GM12878 (cell line): ENCODE results near the gene PARP4. TPM values are rescaled to one million over a fixed set of nuclear protein-coding genes. Genes with fewer than 3 reads are reported as not detected.
A peak's percentile ranks its signal among the peaks of the same experiment; 100 is the strongest.

Experiments used
- BACH1 ChIP-seq: fragments of 450-650 bp; IDR thresholded peaks from 2 replicates; pipeline ENCODE4 v1.6.1; 2017; ENCODE audit warnings: mild to moderate bottlenecking, borderline replicate concordance
- BMI1 ChIP-seq: fragments of 450-650 bp; IDR thresholded peaks from 2 replicates; pipeline ENCODE4 v1.6.1; 2016; ENCODE audit warnings: mild to moderate bottlenecking, moderate library complexity, borderline replicate concordance
- EED ChIP-seq: sonication (generic); IDR thresholded peaks from 2 replicates; pipeline ENCODE4 v1.6.1; 2016; ENCODE audit warnings: antibody characterized with exemption, low read depth
- ETV6 ChIP-seq, 2 experiments: fragments of 450-650 bp in 1 of 2; IDR thresholded peaks in 1 of 2; conservative IDR thresholded peaks in 1 of 2; 2 replicates each; pipeline ENCODE4 v1.6.1; 2014; ENCODE audit warnings: antibody characterized with exemption in 1 of 2, borderline replicate concordance in 1 of 2, low read depth in 1 of 2, mild to moderate bottlenecking in 1 of 2, moderate library complexity in 1 of 2
- FOS ChIP-seq: IDR thresholded peaks from 3 replicates; pipeline ENCODE4 v1.6.1; 2011; ENCODE audit warnings: borderline replicate concordance; ENCODE audit not compliant: insufficient read length; ENCODE audit errors: extremely low read depth
- HCFC1 ChIP-seq: fragments of 150-350 bp; IDR thresholded peaks from 2 replicates; pipeline ENCODE4 v1.6.1; 2014; ENCODE audit warnings: low read length
- HDAC6 ChIP-seq: fragments of 200-600 bp; sonication (generic); IDR thresholded peaks from one replicate; pipeline ENCODE4 v1.8.0; 2017; ENCODE audit warnings: antibody characterized with exemption; ENCODE audit not compliant: unreplicated experiment
- IKZF1 ChIP-seq: fragments of 450-650 bp; conservative IDR thresholded peaks from 2 replicates; pipeline ENCODE4 v1.6.1; 2017; ENCODE audit warnings: antibody characterized with exemption, mild to moderate bottlenecking
- IKZF2 ChIP-seq, 2 experiments: fragments of 450-650 bp; IDR thresholded peaks; 2 replicates each; pipeline ENCODE4 v1.6.1; 2017; ENCODE audit warnings: mild to moderate bottlenecking in 2 of 2, moderate library complexity in 2 of 2
- MTA2 ChIP-seq: fragments of 450-650 bp; IDR thresholded peaks from 2 replicates; pipeline ENCODE4 v1.6.1; 2016; ENCODE audit warnings: low read depth, mild to moderate bottlenecking, moderate library complexity
- MXI1 ChIP-seq: fragments of 150-350 bp; IDR thresholded peaks from 2 replicates; pipeline ENCODE4 v1.6.1; 2011; ENCODE audit warnings: low read depth, mild to moderate bottlenecking, inconsistent platforms, low read length, improper control_type of control experiment
- NBN ChIP-seq: fragments of 450-650 bp; IDR thresholded peaks from 2 replicates; pipeline ENCODE4 v1.6.1; 2016
- NR2C2 ChIP-seq: IDR thresholded peaks from 2 replicates; pipeline ENCODE4 v1.6.1; 2011; ENCODE audit warnings: borderline replicate concordance, low read depth; ENCODE audit not compliant: control insufficient read depth, insufficient read length
- RAD51 ChIP-seq: fragments of 450-650 bp; IDR thresholded peaks from 2 replicates; pipeline ENCODE4 v1.6.1; 2016; ENCODE audit warnings: moderate library complexity, mild to moderate bottlenecking, inconsistent platforms
- RBBP5 ChIP-seq: fragments of 200-600 bp; sonication (generic); conservative IDR thresholded peaks from 2 replicates; pipeline ENCODE4 v1.6.1; 2016
- RCOR1 ChIP-seq: conservative IDR thresholded peaks from 2 replicates; pipeline ENCODE4 v1.6.1; 2012; ENCODE audit warnings: low read depth, low read length, improper control_type of control experiment
- RELA ChIP-seq: fragments of 450-650 bp; IDR thresholded peaks from 2 replicates; pipeline ENCODE4 v1.8.0; 2014; ENCODE audit warnings: borderline replicate concordance; ENCODE audit not compliant: partially characterized antibody
- SIX5 ChIP-seq: IDR thresholded peaks from 2 replicates; pipeline ENCODE4 v1.6.1; 2011; ENCODE audit warnings: mild to moderate bottlenecking, low read depth, low read length, moderate library complexity; ENCODE audit not compliant: severe bottlenecking
- SREBF1 ChIP-seq: IDR thresholded peaks from 2 replicates; pipeline ENCODE4 v1.6.1; 2012; ENCODE audit warnings: mild to moderate bottlenecking, low read length
- TCF7 ChIP-seq: IDR thresholded peaks from 2 replicates; pipeline ENCODE4 v1.6.1; 2014; ENCODE audit warnings: antibody characterized with exemption, borderline replicate concordance
- WRNIP1 ChIP-seq: IDR thresholded peaks from 2 replicates; pipeline ENCODE4 v1.6.1; 2011; ENCODE audit warnings: low read depth, low read length, improper control_type of control experiment, borderline replicate concordance
- ZNF622 ChIP-seq: fragments of 450-650 bp; IDR thresholded peaks from 2 replicates; pipeline ENCODE4 v1.6.1; 2017; ENCODE audit warnings: mild to moderate bottlenecking, inconsistent platforms
- polyA plus RNA-seq, 11 experiments: library from polyadenylated mRNA; depleted of rRNA in 4 of 11; unstranded in 6 of 11; stranded (reverse) in 5 of 11; fragments of >200 nt; fragmentation: Nextera tagmentation in 4 of 11; fragmentation: Illumina TruSeq in 1 of 11; extraction: Ambion mirVana in 4 of 11; extraction: Trizol in 1 of 11; gene quantifications; 1 replicate in 1 of 11; 2 replicates in 10 of 11; pipeline versions ENCODE4 v1.2.1 to v1.2.3, GENCODE V29; 2011 to 2016; ENCODE audit warnings: inconsistent platforms in 2 of 11, missing spikeins in 2 of 11, low read depth in 1 of 11
- total RNA-seq, 4 experiments: library from RNA; depleted of rRNA in 3 of 4; stranded (reverse); fragments of >200 nt in 3 of 4; fragmentation: Illumina TruSeq in 1 of 4; extraction: Trizol in 1 of 4; gene quantifications; 2 replicates each; pipeline versions ENCODE4 v1.2.1 to v1.2.3, GENCODE V29; 2013 to 2021
- TF ChIP-seq, protein P1 (sequence below): fragments of 450-650 bp; IDR thresholded peaks from 2 replicates; pipeline ENCODE4 v1.6.1; 2017; ENCODE audit warnings: mild to moderate bottlenecking, moderate library complexity
- TF ChIP-seq, protein P2 (sequence below): IDR thresholded peaks from 2 replicates; pipeline ENCODE4 v1.6.1; 2011; ENCODE audit warnings: low read depth, mild to moderate bottlenecking, low read length, moderate library complexity, borderline replicate concordance; ENCODE audit errors: extremely low read depth
- TF ChIP-seq, protein P3 (sequence below): fragments of 450-650 bp; IDR thresholded peaks from 2 replicates; pipeline ENCODE4 v1.6.1; 2018; ENCODE audit warnings: borderline replicate concordance, mild to moderate bottlenecking; ENCODE audit not compliant: partially characterized antibody

Gene PARP4
- total and polyA plus RNA-seq, 10 of the 15 experiments (the other 5 are each of a cell fraction or from before 2014, with no cell fraction given) = 12.8 to 52.6 (median 46.1) TPM

DNA sequence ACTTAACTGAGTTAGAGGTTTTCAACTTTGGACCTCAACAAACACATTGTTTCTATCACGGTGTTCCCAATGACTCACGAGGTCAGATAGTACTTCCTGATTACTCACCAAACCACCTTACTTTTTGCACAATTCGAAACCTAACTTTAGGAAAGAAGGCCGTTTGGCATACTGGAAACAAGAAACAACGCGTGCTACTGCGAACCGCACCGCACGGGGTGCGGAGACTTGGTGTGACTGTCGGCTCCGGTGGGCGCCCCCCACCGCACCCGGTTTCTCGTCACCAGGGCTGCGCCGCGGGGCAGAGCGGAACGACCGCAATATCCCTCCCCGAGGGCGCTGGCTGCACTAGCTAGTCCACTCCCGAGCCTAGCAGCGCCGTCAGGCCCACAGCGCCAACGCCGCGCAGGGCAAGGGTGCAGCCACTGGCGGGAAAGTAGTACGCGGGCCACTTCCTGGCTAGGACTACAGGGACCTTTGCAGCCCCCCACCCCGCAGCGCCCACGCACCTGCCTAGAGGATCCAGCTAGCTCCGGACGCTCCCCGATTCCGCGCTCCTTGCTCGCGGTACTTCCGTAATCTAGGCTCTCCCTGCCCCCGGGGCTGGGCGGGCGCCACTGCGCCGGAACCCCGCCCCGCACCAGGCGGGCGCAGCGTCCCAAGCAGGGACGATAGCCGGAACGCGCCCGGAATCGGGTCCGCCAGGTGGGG lies at the start of gene PARP4 (continued):
- TF ChIP-seq, protein P1, sequence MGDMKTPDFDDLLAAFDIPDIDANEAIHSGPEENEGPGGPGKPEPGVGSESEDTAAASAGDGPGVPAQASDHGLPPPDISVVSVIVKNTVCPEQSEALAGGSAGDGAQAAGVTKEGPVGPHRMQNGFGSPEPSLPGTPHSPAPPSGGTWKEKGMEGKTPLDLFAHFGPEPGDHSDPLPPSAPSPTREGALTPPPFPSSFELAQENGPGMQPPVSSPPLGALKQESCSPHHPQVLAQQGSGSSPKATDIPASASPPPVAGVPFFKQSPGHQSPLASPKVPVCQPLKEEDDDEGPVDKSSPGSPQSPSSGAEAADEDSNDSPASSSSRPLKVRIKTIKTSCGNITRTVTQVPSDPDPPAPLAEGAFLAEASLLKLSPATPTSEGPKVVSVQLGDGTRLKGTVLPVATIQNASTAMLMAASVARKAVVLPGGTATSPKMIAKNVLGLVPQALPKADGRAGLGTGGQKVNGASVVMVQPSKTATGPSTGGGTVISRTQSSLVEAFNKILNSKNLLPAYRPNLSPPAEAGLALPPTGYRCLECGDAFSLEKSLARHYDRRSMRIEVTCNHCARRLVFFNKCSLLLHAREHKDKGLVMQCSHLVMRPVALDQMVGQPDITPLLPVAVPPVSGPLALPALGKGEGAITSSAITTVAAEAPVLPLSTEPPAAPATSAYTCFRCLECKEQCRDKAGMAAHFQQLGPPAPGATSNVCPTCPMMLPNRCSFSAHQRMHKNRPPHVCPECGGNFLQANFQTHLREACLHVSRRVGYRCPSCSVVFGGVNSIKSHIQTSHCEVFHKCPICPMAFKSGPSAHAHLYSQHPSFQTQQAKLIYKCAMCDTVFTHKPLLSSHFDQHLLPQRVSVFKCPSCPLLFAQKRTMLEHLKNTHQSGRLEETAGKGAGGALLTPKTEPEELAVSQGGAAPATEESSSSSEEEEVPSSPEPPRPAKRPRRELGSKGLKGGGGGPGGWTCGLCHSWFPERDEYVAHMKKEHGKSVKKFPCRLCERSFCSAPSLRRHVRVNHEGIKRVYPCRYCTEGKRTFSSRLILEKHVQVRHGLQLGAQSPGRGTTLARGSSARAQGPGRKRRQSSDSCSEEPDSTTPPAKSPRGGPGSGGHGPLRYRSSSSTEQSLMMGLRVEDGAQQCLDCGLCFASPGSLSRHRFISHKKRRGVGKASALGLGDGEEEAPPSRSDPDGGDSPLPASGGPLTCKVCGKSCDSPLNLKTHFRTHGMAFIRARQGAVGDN = peak; percentile 28; the same call in 1 of the 2 replicates
- TF ChIP-seq HCFC1 (0 out of 2 replicates have a peak, but pooled peaks have one; percentile 25), EED (peak; percentile 46; the same call in 1 of the 2 replicates), TCF7 (no peak), HDAC6 (peak; percentile 72), RELA (no peak), IKZF1 (peak; percentile 91), WRNIP1 (no peak), IKZF2 (IDR thresholded peaks at IDR 0.05) (peak in 1 of 2 experiments; percentile 64), RAD51 (no peak), BACH1 (peak; percentile 73; the same call in 1 of the 2 replicates), BMI1 (no peak), SIX5 (no peak), RBBP5 (0 out of 2 replicates have a peak, but pooled peaks have one; percentile 20), MXI1 (no peak; the same call in 1 of the 2 replicates), NR2C2 (no peak), ZNF622 (no peak), SREBF1 (no peak), NBN (0 out of 2 replicates have a peak, but pooled peaks have one; percentile 60), ETV6 (conservative IDR thresholded peaks at IDR 0.05 in 1 of 2, IDR thresholded peaks at IDR 0.05 in 1 of 2; ENCODE audit: borderline replicate concordance in 1 of 2, low read depth in 1 of 2) (no peak), RCOR1 (0 out of 2 replicates have a peak, but pooled peaks have one; percentile 31), FOS (no peak), MTA2 (peak; percentile 19; the same call in 1 of the 2 replicates)
- TF ChIP-seq, protein P2, sequence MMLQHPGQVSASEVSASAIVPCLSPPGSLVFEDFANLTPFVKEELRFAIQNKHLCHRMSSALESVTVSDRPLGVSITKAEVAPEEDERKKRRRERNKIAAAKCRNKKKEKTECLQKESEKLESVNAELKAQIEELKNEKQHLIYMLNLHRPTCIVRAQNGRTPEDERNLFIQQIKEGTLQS = no peak
- TF ChIP-seq, protein P3, sequence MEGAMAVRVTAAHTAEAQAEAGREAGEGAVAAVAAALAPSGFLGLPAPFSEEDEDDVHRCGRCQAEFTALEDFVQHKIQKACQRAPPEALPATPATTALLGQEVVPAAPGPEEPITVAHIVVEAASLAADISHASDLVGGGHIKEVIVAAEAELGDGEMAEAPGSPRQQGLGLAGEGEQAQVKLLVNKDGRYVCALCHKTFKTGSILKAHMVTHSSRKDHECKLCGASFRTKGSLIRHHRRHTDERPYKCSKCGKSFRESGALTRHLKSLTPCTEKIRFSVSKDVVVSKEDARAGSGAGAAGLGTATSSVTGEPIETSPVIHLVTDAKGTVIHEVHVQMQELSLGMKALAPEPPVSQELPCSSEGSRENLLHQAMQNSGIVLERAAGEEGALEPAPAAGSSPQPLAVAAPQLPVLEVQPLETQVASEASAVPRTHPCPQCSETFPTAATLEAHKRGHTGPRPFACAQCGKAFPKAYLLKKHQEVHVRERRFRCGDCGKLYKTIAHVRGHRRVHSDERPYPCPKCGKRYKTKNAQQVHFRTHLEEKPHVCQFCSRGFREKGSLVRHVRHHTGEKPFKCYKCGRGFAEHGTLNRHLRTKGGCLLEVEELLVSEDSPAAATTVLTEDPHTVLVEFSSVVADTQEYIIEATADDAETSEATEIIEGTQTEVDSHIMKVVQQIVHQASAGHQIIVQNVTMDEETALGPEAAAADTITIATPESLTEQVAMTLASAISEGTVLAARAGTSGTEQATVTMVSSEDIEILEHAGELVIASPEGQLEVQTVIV = peak; percentile 60
